ENCODE measurements around the gene UCP3. TPM values are rescaled to one million over a fixed set of nuclear protein-coding genes. Genes with fewer than 3 reads are reported as not detected.

UCP3 gene
- total and polyA plus RNA-seq, 11 donors = 0.50 to 8.3 (median 1.7) TPM

DNA sequence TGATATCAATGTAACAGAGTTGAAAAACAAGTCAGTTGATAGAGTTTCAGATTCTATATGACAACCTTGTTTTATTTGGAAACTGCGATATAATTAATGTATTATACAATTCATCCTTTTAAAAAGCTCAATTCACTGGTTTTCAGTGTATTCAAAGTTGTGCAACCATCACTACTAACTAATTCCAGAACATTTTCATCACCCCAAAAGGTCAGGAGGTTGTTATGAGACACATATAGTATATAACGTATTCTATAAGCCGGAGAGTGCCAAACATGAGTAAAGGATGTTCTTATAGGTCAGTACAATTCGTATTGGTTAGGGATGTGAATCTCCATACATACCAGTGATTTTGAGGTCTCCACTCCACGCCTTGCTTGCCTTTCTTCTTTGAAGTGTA is 40.1 kb upstream of the UCP3 start:
- TF ChIP-seq POLR2A (IDR thresholded peaks at IDR 0.05) = no peak
- TF ChIP-seq, protein P1, sequence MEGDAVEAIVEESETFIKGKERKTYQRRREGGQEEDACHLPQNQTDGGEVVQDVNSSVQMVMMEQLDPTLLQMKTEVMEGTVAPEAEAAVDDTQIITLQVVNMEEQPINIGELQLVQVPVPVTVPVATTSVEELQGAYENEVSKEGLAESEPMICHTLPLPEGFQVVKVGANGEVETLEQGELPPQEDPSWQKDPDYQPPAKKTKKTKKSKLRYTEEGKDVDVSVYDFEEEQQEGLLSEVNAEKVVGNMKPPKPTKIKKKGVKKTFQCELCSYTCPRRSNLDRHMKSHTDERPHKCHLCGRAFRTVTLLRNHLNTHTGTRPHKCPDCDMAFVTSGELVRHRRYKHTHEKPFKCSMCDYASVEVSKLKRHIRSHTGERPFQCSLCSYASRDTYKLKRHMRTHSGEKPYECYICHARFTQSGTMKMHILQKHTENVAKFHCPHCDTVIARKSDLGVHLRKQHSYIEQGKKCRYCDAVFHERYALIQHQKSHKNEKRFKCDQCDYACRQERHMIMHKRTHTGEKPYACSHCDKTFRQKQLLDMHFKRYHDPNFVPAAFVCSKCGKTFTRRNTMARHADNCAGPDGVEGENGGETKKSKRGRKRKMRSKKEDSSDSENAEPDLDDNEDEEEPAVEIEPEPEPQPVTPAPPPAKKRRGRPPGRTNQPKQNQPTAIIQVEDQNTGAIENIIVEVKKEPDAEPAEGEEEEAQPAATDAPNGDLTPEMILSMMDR (IDR thresholded peaks at IDR 0.05) = no peak
- ATAC-seq (no peak), DNase-seq (no peak)
- Histone ChIP-seq H3K27me3 (no peaks in the 10 kb centered on the region), H3K36me3 (peaks cover 0 to 90% (median 59%) of the 10 kb centered on the region in 9 donors), H3K9me3 (no peaks in the 10 kb centered on the region), H3K4me1 (no peaks in the 10 kb centered on the region), H3K4me3 (no peak overlapping the region), H3K27ac (no peak overlapping the region)
- WGBS, 4 donors = 94 to 98% (median 96%) methylated on average over 5 of the region's 5 CpGs
- intact Hi-C loops (cut with DNase I) = no loop called here

DNA sequence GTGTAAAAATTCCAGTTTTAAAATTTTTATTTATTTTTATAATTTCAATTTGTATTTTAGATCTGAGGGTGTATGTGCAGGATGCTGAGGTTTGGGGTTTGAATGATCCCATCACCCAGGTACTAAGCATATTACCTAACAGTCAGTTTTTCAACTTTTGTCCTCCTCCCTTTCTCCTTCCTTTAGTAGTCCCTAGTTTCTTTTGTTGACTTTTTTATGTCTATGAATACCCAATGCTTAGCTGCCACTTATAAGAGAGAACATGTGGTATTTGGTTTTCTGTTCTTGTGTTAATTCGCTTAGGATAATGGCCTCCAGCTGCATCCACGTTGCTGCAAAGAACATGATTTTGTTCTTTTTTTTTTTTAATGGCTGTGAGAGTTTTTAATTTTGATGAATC is 35.7 kb upstream of the UCP3 start:
- 88 to 93% (median 89%) methylated on average over 2 of the region's 2 CpGs for WGBS, 4 donors
- Histone ChIP-seq H3K27me3 (no peaks in the 10 kb centered on the region), H3K36me3 (peaks cover 0 to 98% (median 63%) of the 10 kb centered on the region in 9 donors), H3K4me3 (no peak overlapping the region), H3K9me3 (no peaks in the 10 kb centered on the region), H3K27ac (no peak overlapping the region), H3K4me1 (no peaks in the 10 kb centered on the region)
- no peak for DNase-seq
- intact Hi-C loops (cut with DNase I) = no loop called here
- TF ChIP-seq POLR2A (IDR thresholded peaks at IDR 0.05) = no peak
- TF ChIP-seq, protein P1 (IDR thresholded peaks at IDR 0.05) = no peak
- ATAC-seq = no peak

GRCh38 chr11:74043450-74043849 is 34.6 kb upstream of the UCP3 start:
- H3K36me3 ChIP-seq = peaks cover 0 to 98% (median 64%) of the 10 kb centered on the region in 9 donors
- ATAC-seq (no peak), DNase-seq (no peak)
- 97 to 98% (median 98%) methylated on average over 1 of the region's 1 CpG for WGBS, 4 donors
- H3K4me3 ChIP-seq = no peak overlapping the region
- H3K27ac ChIP-seq = no peak overlapping the region
- intact Hi-C loops (cut with DNase I) = no loop called here
- H3K9me3 ChIP-seq = no peaks in the 10 kb centered on the region
- no peaks in the 10 kb centered on the region for H3K27me3 ChIP-seq
- H3K4me1 ChIP-seq = no peaks in the 10 kb centered on the region
- no peak for TF ChIP-seq POLR2A (IDR thresholded peaks at IDR 0.05)
- TF ChIP-seq, protein P1 (IDR thresholded peaks at IDR 0.05) = no peak

- whole genome bisulfite sequencing, 4 donors = 86 to 93% (median 90%) methylated on average over 4 of the region's 4 CpGs
- ATAC-seq = no peak
- H3K9me3 ChIP-seq = no peaks in the 10 kb centered on the region
- no peak overlapping the region for H3K27ac ChIP-seq
- H3K36me3 ChIP-seq = peaks cover 0 to 98% (median 90%) of the 10 kb centered on the region in 9 donors
- intact Hi-C loops (cut with DNase I) = no loop called here
- TF ChIP-seq, protein P1 (IDR thresholded peaks at IDR 0.05) = no peak
- TF ChIP-seq POLR2A (IDR thresholded peaks at IDR 0.05) = no peak
- H3K4me3 ChIP-seq = no peak overlapping the region
- no peaks in the 10 kb centered on the region for H3K27me3 ChIP-seq
- no peaks in the 10 kb centered on the region for H3K4me1 ChIP-seq
- DNase-seq = no peak
Measured at GRCh38 chr11:74037309-74037708, 28.4 kb upstream of the UCP3 start.
